RWPE1 (cell line): ENCODE measurements around the gene STX1A.
"Not testable (repeated sequence)": the region's sequence is repeated elsewhere in the genome, so short reads cannot be mapped to it uniquely, and the experiment has no call there.

Experiments
- CTCF ChIA-PET: fragments of 350-600 bp; sonication (Branson Sonifier 250); formaldehyde crosslinking; extraction: SDS; loops from one replicate; lab custom pipeline; 2021; lab: Yijun Ruan, JAX
- POLR2A ChIA-PET: fragments of 400-600 bp; formaldehyde crosslinking; extraction: SDS; loops from one replicate; lab custom pipeline; 2020; ENCODE audit warnings: antibody characterized with exemption; ENCODE audit not compliant: low non-redundant PET; lab: Yijun Ruan, JAX
- DNase-seq: peaks from one replicate; pipeline ENCODE4 v3.0.0; 2012; ENCODE audit warnings: low spot score
- H3K27ac ChIP-seq: fragments of 450-650 bp; 2 replicates; pipeline ENCODE4 v1.5.1; 2017
- CTCF ChIP-seq: fragments of 450-650 bp; conservative IDR thresholded peaks from 2 replicates; pipeline ENCODE4 v1.5.1; 2017; ENCODE audit warnings: low read depth, mild to moderate bottlenecking

Gene STX1A

GRCh38 chr7:73719806-73720169, 319 bp upstream of the STX1A start:
- H3K27ac ChIP-seq, result peak overlapping the region; percentile 89
- no peak for TF ChIP-seq CTCF
- POLR2A ChIA-PET, result no interaction called here
- no peak for DNase-seq
- CTCF ChIA-PET, result interaction anchor here (0.6 to 1.7 kb wide), 5 partner anchors 9 to 219 kb away, joined by 3 to 9 read pairs (median 3); no protein-coding TSS in a partner anchor

GRCh38 chr7:73718438-73718881, 1.0 kb downstream of the STX1A start:
- CTCF ChIA-PET, result interaction anchor here (0.6 to 0.7 kb wide), 2 partner anchors 11 to 22 kb away, joined by 3 to 5 read pairs; no protein-coding TSS in a partner anchor
- no peak for TF ChIP-seq CTCF
- no peak for DNase-seq
- H3K27ac ChIP-seq, result peak overlapping the region; percentile 89
- POLR2A ChIA-PET, result no interaction called here

- peak overlapping the region; percentile 89 for H3K27ac ChIP-seq
- peak; percentile 68 for DNase-seq
- no peak for TF ChIP-seq CTCF
- POLR2A ChIA-PET, result no interaction called here
- CTCF ChIA-PET, result interaction anchor here (0.6 to 0.7 kb wide), 2 partner anchors 11 to 22 kb away, joined by 3 to 5 read pairs; no protein-coding TSS in a partner anchor
Measured at GRCh38 chr7:73717991-73718405, 1.5 kb downstream of the STX1A start.

GRCh38 chr7:73717025-73717807, 2.3 kb downstream of the STX1A start:
- TF ChIP-seq CTCF, result no peak
- POLR2A ChIA-PET, result no interaction called here
- no peak for DNase-seq
- CTCF ChIA-PET, result interaction anchor here (0.5 to 0.9 kb wide), 3 partner anchors 105 to 285 kb away, joined by 3 to 4 read pairs (median 4); no protein-coding TSS in a partner anchor
- H3K27ac ChIP-seq, result peak overlapping the region; percentile 89

- no peak for DNase-seq
- TF ChIP-seq CTCF, result no peak
- ChIA-PET CTCF (interaction anchor here (0.5 to 1.2 kb wide), 6 partner anchors 9 to 284 kb away, joined by 3 to 4 read pairs (median 3); no protein-coding TSS in a partner anchor), POLR2A (interaction anchor here (0.6 kb wide), 1 partner anchor 10 kb away, joined by 3 read pairs; no protein-coding TSS in a partner anchor)
- H3K27ac ChIP-seq, result peak overlapping the region; percentile 89
Measured at GRCh38 chr7:73716318-73716890, 3.1 kb downstream of the STX1A start.

- CTCF ChIA-PET, result interaction anchor here (0.5 to 1.2 kb wide), 6 partner anchors 10 to 487 kb away, joined by 3 to 5 read pairs (median 4); no protein-coding TSS in a partner anchor
- TF ChIP-seq CTCF, result no peak
- H3K27ac ChIP-seq, result peak overlapping the region; percentile 89
- peak; percentile 96 for DNase-seq
- POLR2A ChIA-PET, result interaction anchor here (0.6 kb wide), 1 partner anchor 10 kb away, joined by 3 read pairs; no protein-coding TSS in a partner anchor
Measured at GRCh38 chr7:73715648-73716317, 3.7 kb downstream of the STX1A start.

GRCh38 chr7:73713319-73713718, 6.2 kb downstream of the STX1A start:
- CTCF ChIA-PET, POLR2A ChIA-PET, DNase-seq: not testable (repeated sequence)
- peak overlapping the region; percentile 1 for H3K27ac ChIP-seq
